SK-N-SH (cell line): ENCODE measurements around the gene TSC1. TPM values are rescaled to one million over a fixed set of nuclear protein-coding genes. Genes with fewer than 3 reads are reported as not detected.

ENCODE experiments used
- CTCF ChIA-PET: fragments of 300-600, 350-600 bp; formaldehyde crosslinking; extraction: SDS; loops from one replicate; lab custom pipeline; 2021; lab: Yijun Ruan, JAX
- POLR2A ChIA-PET: fragments of 350-600 bp; sonication (Branson Sonifier 250); formaldehyde crosslinking; extraction: SDS; loops from one replicate; lab custom pipeline; 2020; ENCODE audit warnings: antibody characterized with exemption, inconsistent platforms; lab: Yijun Ruan, JAX
- DNase-seq: peaks from one replicate; pipeline ENCODE4 v3.0.0; 2012
- H2AFZ ChIP-seq: fragments of 200-600 bp; sonication (generic); 2 replicates; pipeline ENCODE4 v1.8.1; 2016; ENCODE audit warnings: antibody characterized with exemption, mild to moderate bottlenecking, low read depth
- H3F3A ChIP-seq: fragments of 200-600 bp; sonication (generic); replicated peaks from 2 replicates; pipeline ENCODE3; 2016; ENCODE audit warnings: antibody characterized with exemption, mild to moderate bottlenecking; ENCODE audit not compliant: insufficient read depth
- H3K27ac ChIP-seq, 2 experiments: fragments of 200-500 bp in 1 of 2; fragments of 200-600 bp in 1 of 2; sonication (Bioruptor generic) in 1 of 2; sonication (generic), shearing (Covaris generic) in 1 of 2; 2 replicates each; pipeline versions ENCODE4 v1.5.1 to v1.6.1; 2014 to 2016; ENCODE audit warnings: low read depth in 2 of 2, inconsistent platforms in 1 of 2, low read length in 1 of 2, mild to moderate bottlenecking in 1 of 2, mixed read lengths in 1 of 2
- H3K27me3 ChIP-seq: fragments of 200-600 bp; sonication (generic), shearing (Covaris generic); 2 replicates; pipeline ENCODE4 v1.6.1; 2016; ENCODE audit warnings: mixed run types; ENCODE audit not compliant: insufficient read depth
- H3K36me3 ChIP-seq, 2 experiments: fragments of 200-500 bp in 1 of 2; fragments of 200-600 bp in 1 of 2; sonication (Bioruptor generic) in 1 of 2; sonication (generic) in 1 of 2; replicated peaks in 1 of 2; 2 replicates each; pipeline versions ENCODE3 to v1.5.1; 2014 to 2016; ENCODE audit warnings: low read length in 1 of 2, mild to moderate bottlenecking in 1 of 2; ENCODE audit not compliant: insufficient read depth in 2 of 2, control insufficient read depth in 1 of 2
- H3K4me1 ChIP-seq, 2 experiments: fragments of 200-500 bp in 1 of 2; fragments of 200-600 bp in 1 of 2; sonication (Bioruptor generic) in 1 of 2; sonication (generic), shearing (Covaris generic) in 1 of 2; 2 replicates each; pipeline versions ENCODE4 v1.5.1 to v1.6.1; 2014 to 2016; ENCODE audit warnings: low read depth in 1 of 2, low read length in 1 of 2, mixed run types in 1 of 2; ENCODE audit not compliant: insufficient read depth in 2 of 2, control insufficient read depth in 1 of 2
- H3K4me2 ChIP-seq: fragments of 200-600 bp; sonication (generic), shearing (Covaris generic); 2 replicates; pipeline ENCODE4 v1.6.1; 2017; ENCODE audit warnings: mixed run types
- H3K4me3 ChIP-seq, 2 experiments: fragments of 200-500 bp in 1 of 2; fragments of 200-600 bp in 1 of 2; sonication (Bioruptor generic) in 1 of 2; sonication (generic), shearing (Covaris generic) in 1 of 2; 2 replicates each; pipeline versions ENCODE4 v1.5.1 to v1.8.1; 2014 to 2016; ENCODE audit warnings: low read depth in 2 of 2, inconsistent platforms in 1 of 2, low read length in 1 of 2, mild to moderate bottlenecking in 1 of 2, mixed read lengths in 1 of 2, moderate library complexity in 1 of 2
- H3K79me2 ChIP-seq: fragments of 200-600 bp; sonication (generic); 2 replicates; pipeline ENCODE4 v1.8.1; 2017; ENCODE audit warnings: mild to moderate bottlenecking; ENCODE audit not compliant: insufficient read depth
- H3K9ac ChIP-seq: fragments of 200-600 bp; sonication (generic); 2 replicates; pipeline ENCODE4 v1.6.1; 2017; ENCODE audit warnings: mixed run types
- H3K9me2 ChIP-seq: fragments of 200-600 bp; sonication (generic); 2 replicates; pipeline ENCODE4 v1.6.1; 2017; ENCODE audit warnings: mixed run types
- H3K9me3 ChIP-seq: fragments of 200-600 bp; sonication (generic); 2 replicates; pipeline ENCODE4 v1.6.1; 2017; ENCODE audit warnings: mixed run types, mild to moderate bottlenecking, moderate library complexity
- H4K20me1 ChIP-seq: fragments of 200-600 bp; sonication (generic); 2 replicates; pipeline ENCODE4 v1.6.1; 2017; ENCODE audit warnings: mild to moderate bottlenecking, mixed run types; ENCODE audit not compliant: insufficient read depth
- CHD2 ChIP-seq: fragments of 150-350 bp; IDR thresholded peaks from 2 replicates; pipeline ENCODE4 v1.6.1; 2018; ENCODE audit warnings: low read length; ENCODE audit not compliant: partially characterized antibody
- GATA2 ChIP-seq: sonication (generic); formaldehyde crosslinking; IDR thresholded peaks from 2 replicates; pipeline ENCODE4 v1.5.0; 2020; ENCODE audit warnings: mild to moderate bottlenecking, missing genetic modification reagents
- IRF3 ChIP-seq: fragments of 150-350 bp; IDR thresholded peaks from 2 replicates; pipeline ENCODE4 v1.6.1; 2016; ENCODE audit warnings: mild to moderate bottlenecking, low read depth, low read length
- NRF1 ChIP-seq: IDR thresholded peaks from 2 replicates; pipeline ENCODE4 v1.6.1; 2012; ENCODE audit warnings: low read depth, mild to moderate bottlenecking, low read length
- RAD21 ChIP-seq: IDR thresholded peaks from 2 replicates; pipeline ENCODE4 v1.6.1; 2012; ENCODE audit warnings: mild to moderate bottlenecking, low read length
- RCOR1 ChIP-seq: fragments of 150-350 bp; IDR thresholded peaks from 2 replicates; pipeline ENCODE4 v1.6.1; 2017; ENCODE audit warnings: antibody characterized with exemption, low read length
- SMC3 ChIP-seq: IDR thresholded peaks from 2 replicates; pipeline ENCODE4 v1.6.1; 2012; ENCODE audit warnings: low read depth, low read length, improper control_type of control experiment
- TCF12 ChIP-seq: IDR thresholded peaks from 2 replicates; pipeline ENCODE4 v1.4.0; 2012
- WGBS: methylation state at CpG from one replicate; pipeline ENCODE4 v1.1.6; 2017; ENCODE audit warnings: low lambda C conversion rate; 5-methylcytosine and 5-hydroxymethylcytosine counted together
- polyA plus RNA-seq, 3 experiments: library from polyadenylated mRNA; depleted of rRNA; stranded (reverse); fragments of >200 nt; gene quantifications; 2 replicates each; pipeline ENCODE4 v1.2.3, GENCODE V29; 2012
- TF ChIP-seq, protein P1 (sequence below): fragments of 200-600 bp; sonication (generic); IDR thresholded peaks from 2 replicates; pipeline ENCODE4 v1.6.1; 2017; ENCODE audit warnings: antibody characterized with exemption, mild to moderate bottlenecking, moderate library complexity

Gene TSC1
- polyA plus RNA-seq, 1 of the 3 experiments (the other 2 are of a cell fraction), result 18.3 TPM

DNA sequence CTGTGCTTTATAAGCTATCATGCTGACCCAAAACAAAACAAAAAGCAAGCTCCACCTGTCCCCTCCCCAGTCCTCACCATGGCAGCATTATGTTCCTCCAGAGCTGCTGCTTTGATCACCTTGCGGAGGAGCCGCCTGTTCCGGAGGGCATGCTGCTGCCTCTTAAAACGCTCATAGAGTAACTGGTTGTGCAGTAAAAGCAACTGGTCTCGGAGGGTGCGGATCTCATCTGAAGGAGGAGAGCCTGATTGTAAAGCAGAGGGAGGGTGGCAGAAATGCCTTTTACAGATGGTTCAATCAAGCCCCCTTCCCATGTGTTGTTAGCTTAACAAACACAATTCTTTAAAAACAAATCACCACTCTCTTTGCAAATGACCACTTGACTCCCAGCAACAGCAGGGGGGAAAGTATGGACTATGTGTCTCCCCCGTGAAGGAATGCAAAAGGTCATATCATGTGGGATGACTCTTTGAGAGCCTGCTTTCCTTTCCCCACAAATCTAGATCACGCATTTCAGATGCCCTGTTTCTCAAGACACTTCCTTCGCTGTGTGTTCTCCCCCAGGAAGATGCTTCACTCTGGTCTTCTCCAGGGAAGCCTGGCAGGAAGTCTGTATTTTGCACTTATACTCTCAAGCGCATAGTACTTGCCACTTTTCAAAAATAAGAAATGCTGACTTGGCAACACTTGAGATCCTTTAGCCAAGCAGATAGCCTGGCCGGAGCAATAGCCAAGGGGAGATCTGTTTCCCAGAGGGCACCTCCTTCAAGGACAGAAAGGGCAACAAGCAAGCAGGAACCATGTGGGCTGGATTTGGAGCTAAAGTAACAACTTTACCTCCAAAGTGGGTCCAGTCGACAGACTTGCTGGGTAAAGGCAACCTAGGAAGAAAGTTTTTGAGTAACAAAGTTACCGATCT is 40.6 kb downstream of the TSC1 start (continued):
- TF ChIP-seq IRF3 (no peak), CHD2 (no peak), NRF1 (no peak)

DNA sequence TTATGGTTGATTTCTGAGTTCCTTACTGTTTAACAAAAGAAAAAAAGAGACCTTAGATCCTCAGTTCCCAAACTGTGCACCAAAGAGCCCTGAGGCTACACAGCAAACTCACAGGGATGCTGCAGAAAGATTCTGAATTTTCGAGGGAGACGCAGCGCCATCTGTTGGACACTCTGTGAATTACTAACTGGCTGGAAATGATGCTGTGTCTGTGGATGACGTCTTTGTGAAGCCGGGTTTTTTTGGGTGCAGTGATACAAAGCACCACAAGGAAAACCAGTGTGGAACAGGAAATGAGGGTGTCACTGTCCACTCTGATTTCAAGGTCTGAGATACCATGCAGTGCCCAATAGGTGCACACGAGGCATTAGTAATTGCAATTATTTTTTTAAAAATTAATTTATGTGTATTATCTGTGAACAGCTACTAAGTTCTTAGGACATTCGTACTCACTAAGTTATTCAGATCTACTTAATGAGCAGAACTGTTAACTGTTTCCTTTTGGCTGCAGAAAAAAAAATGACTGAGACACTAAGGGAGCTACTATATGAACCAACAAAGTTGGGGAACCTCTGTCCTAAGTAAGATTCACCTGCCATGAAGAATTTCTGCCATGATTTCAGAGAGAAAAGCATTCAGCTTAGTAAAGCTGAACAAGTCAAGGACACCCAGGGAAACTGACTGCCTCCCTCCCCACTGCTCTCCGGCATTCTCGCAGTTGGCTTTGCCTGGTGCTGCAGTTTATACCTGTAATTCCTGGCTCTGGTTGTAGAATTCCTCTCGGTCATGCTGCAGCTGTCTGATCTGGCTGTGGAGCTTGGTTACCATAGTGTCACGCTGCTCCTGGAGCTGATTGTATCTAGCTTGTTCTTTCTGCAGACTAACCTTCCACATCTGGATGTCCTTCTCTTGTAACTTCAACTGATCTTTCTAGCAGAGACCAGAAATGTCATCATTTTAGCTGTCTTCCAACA is 42.3 kb downstream of the TSC1 start:
- peak; percentile 84 for DNase-seq
- WGBS, result 40% methylated on average over 11 of the region's 11 CpGs
- Histone ChIP-seq H3K36me3 (peaks cover 47 to 76% of the 10 kb centered on the region in 2 experiments), H3K4me1 (peaks cover 0 to 7% of the 10 kb centered on the region in 2 experiments; a peak in 1 of 4 replicates), H3K9ac (no peak overlapping the region), H3K9me3 (no peaks in the 10 kb centered on the region), H3K27me3 (no peaks in the 10 kb centered on the region), H3K27ac (peak overlapping the region in 1 of 2 experiments; percentile 26; a peak in 2 of 4 replicates), H3K4me2 (no peak overlapping the region), H3F3A (peaks cover 8% of the 10 kb centered on the region), H2AFZ (no peak overlapping the region), H3K9me2 (no peaks in the 10 kb centered on the region), H3K79me2 (no peaks in the 10 kb centered on the region), H4K20me1 (no peaks in the 10 kb centered on the region), H3K4me3 (no peak overlapping the region; a peak in 1 of 4 replicates)
- TF ChIP-seq GATA2 (no peak), RCOR1 (peak; percentile 42; the same call in 1 of the 2 replicates), SMC3 (peak; percentile 65), RAD21 (peak; percentile 87), TCF12 (no peak), CHD2 (peak; percentile 30)
- TF ChIP-seq, protein P1, sequence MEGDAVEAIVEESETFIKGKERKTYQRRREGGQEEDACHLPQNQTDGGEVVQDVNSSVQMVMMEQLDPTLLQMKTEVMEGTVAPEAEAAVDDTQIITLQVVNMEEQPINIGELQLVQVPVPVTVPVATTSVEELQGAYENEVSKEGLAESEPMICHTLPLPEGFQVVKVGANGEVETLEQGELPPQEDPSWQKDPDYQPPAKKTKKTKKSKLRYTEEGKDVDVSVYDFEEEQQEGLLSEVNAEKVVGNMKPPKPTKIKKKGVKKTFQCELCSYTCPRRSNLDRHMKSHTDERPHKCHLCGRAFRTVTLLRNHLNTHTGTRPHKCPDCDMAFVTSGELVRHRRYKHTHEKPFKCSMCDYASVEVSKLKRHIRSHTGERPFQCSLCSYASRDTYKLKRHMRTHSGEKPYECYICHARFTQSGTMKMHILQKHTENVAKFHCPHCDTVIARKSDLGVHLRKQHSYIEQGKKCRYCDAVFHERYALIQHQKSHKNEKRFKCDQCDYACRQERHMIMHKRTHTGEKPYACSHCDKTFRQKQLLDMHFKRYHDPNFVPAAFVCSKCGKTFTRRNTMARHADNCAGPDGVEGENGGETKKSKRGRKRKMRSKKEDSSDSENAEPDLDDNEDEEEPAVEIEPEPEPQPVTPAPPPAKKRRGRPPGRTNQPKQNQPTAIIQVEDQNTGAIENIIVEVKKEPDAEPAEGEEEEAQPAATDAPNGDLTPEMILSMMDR, result peak; percentile 97
- POLR2A ChIA-PET, result no interaction called here
- CTCF ChIA-PET, result interaction anchor here (0.6 to 5.9 kb wide), 66 partner anchors 10 to 518 kb away, joined by 3 to 85 read pairs (median 4); partner anchors contain the start of genes BARHL1, DDX31, GFI1B and SPACA9
